ENCODE data around the gene PPP6R3.

The PPP6R3 gene

GRCh38 chr11:68569357-68569756, 108.8 kb downstream of the PPP6R3 start:
- no peak for DNase-seq

GRCh38 chr11:68570691-68571090, 110.1 kb downstream of the PPP6R3 start:
- DNase-seq = no peak

GRCh38 chr11:68574308-68574707, 113.8 kb downstream of the PPP6R3 start:
- no peak for DNase-seq

- DNase-seq = no peak
These were observed 114.6 kb downstream of the PPP6R3 start for GRCh38 chr11:68575025-68575665.

- no peak for DNase-seq
These were observed 118.9 kb downstream of the PPP6R3 start for GRCh38 chr11:68579455-68579854.

GRCh38 chr11:68581439-68581838, 120.9 kb downstream of the PPP6R3 start:
- no peak for DNase-seq

- no peak for DNase-seq
These were observed 121.3 kb downstream of the PPP6R3 start for GRCh38 chr11:68581901-68582300.

- no peak for DNase-seq
These were observed 122.0 kb downstream of the PPP6R3 start for GRCh38 chr11:68582416-68583040.

GRCh38 chr11:68583041-68583446, 122.5 kb downstream of the PPP6R3 start:
- DNase-seq = no peak

GRCh38 chr11:68584097-68584496, 123.5 kb downstream of the PPP6R3 start:
- DNase-seq = peak; percentile 18

GRCh38 chr11:68584991-68585524, 124.5 kb downstream of the PPP6R3 start:
- DNase-seq = no peak

GRCh38 chr11:68589547-68590216, 129.1 kb downstream of the PPP6R3 start:
- DNase-seq = no peak

GRCh38 chr11:68591719-68592118, 131.2 kb downstream of the PPP6R3 start:
- DNase-seq = no peak

GRCh38 chr11:68593441-68593840, 132.9 kb downstream of the PPP6R3 start:
- DNase-seq = no peak

- no peak for DNase-seq
These were observed 133.6 kb downstream of the PPP6R3 start for GRCh38 chr11:68594123-68594522.

- no peak for DNase-seq
These were observed 135.7 kb downstream of the PPP6R3 start for GRCh38 chr11:68596231-68596630.

- no peak for DNase-seq
These were observed 138.5 kb downstream of the PPP6R3 start for GRCh38 chr11:68598816-68599653.

GRCh38 chr11:68601147-68601546, 140.6 kb downstream of the PPP6R3 start:
- DNase-seq = no peak

- no peak for DNase-seq
These were observed 149.2 kb downstream of the PPP6R3 start for GRCh38 chr11:68609761-68610160.

GRCh38 chr11:68610452-68611116, 150.0 kb downstream of the PPP6R3 start:
- no peak for DNase-seq

GRCh38 chr11:68615657-68616056, 155.1 kb downstream of the PPP6R3 start:
- DNase-seq = no peak
